Coronary artery (tissue), 2 donors: ENCODE data around the gene RERE.
"Not testable (repeated sequence)": the region's sequence is repeated elsewhere in the genome, so short reads cannot be mapped to it uniquely, and the experiment has no call there.

Source experiments
- DNase-seq: peaks from one replicate; pipeline ENCODE4 v3.0.0-alpha.2; 2017; ENCODE audit warnings: low spot score
- H3K27ac ChIP-seq, 2 donors: fragments of 200-600 bp; sonication (generic); one replicate each; pipeline ENCODE4 v1.5.1; 2016 to 2019
- H3K4me3 ChIP-seq: fragments of 200-600 bp; sonication (generic); 2 replicates; pipeline ENCODE4 v1.5.1; 2016; ENCODE audit warnings: mild to moderate bottlenecking, moderate library complexity
- CTCF ChIP-seq: fragments of 200-600 bp; sonication (generic); IDR thresholded peaks from one replicate; pipeline ENCODE4 v1.5.1; 2019; ENCODE audit warnings: antibody characterized with exemption

Gene RERE

GRCh38 chr1:8382051-8382505, 435.4 kb downstream of the RERE start:
- peak overlapping the region; percentile 4 for H3K4me3 ChIP-seq
- TF ChIP-seq CTCF = no peak
- no peak for DNase-seq
- peak overlapping the region in 1 of 2 donors; percentile 17 for H3K27ac ChIP-seq

- Histone ChIP-seq H3K4me3 (no peak overlapping the region), H3K27ac (peak overlapping the region in 1 of 2 donors; percentile 17)
- no peak for DNase-seq
- TF ChIP-seq CTCF = no peak
These were observed 435.8 kb downstream of the RERE start for GRCh38 chr1:8381618-8382017.

- not testable (repeated sequence) for DNase-seq, H3K4me3 ChIP-seq
- H3K27ac ChIP-seq = peak overlapping the region in 1 of 2 donors; percentile 6
These were observed 437.1 kb downstream of the RERE start for GRCh38 chr1:8380310-8380709.

GRCh38 chr1:8379513-8380186, 437.8 kb downstream of the RERE start:
- no peak for TF ChIP-seq CTCF
- peak overlapping the region; percentile 59 to 80 for H3K27ac ChIP-seq
- DNase-seq = no peak
- H3K4me3 ChIP-seq = peak overlapping the region; percentile 32

- peak overlapping the region; percentile 32 for H3K4me3 ChIP-seq
- TF ChIP-seq CTCF = no peak
- peak; percentile 64 for DNase-seq
- peak overlapping the region; percentile 59 to 80 for H3K27ac ChIP-seq
These were observed 438.4 kb downstream of the RERE start for GRCh38 chr1:8378981-8379470.

GRCh38 chr1:8378178-8378577, 439.3 kb downstream of the RERE start:
- Histone ChIP-seq H3K4me3 (no peak overlapping the region), H3K27ac (peak overlapping the region; percentile 59 to 80)
- peak; percentile 55 for DNase-seq
- TF ChIP-seq CTCF = no peak

- peak; percentile 33 for DNase-seq
- Histone ChIP-seq H3K27ac (no peak overlapping the region), H3K4me3 (no peak overlapping the region)
- no peak for TF ChIP-seq CTCF
These were observed 440.0 kb downstream of the RERE start for GRCh38 chr1:8377271-8377981.
